22Rv1 (cell line): Measurements from ENCODE around the gene ODAD2.

ENCODE experiments used
- ZFX ChIP-seq: fragments of 450-650 bp; IDR thresholded peaks from 2 replicates; pipeline ENCODE4 v1.6.1; 2017; ENCODE audit warnings: antibody characterized with exemption, borderline replicate concordance
- TF ChIP-seq, protein P1 (sequence below): fragments of 450-650 bp; IDR thresholded peaks from 2 replicates; pipeline ENCODE4 v1.5.1; 2017; ENCODE audit warnings: mild to moderate bottlenecking

DNA sequence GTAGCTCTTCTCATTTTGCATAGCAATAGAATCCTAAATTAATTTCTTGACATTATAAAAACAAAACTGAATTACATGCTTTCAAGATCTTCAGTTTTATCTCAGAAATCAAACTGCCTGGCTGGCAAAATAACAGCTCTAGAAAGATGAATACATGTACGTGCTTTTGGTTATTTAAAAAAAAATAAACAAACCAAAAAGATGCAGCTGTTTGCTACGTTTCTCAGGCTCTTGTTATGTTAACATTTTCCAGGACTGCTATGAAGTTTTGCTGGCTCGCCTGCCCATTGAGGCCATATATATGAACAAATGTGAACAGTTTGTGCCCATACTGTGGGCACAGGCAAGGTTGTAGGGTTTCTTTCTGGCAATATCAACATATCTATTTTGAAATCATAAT is 86.6 kb downstream of the ODAD2 start:
- TF ChIP-seq, protein P1, sequence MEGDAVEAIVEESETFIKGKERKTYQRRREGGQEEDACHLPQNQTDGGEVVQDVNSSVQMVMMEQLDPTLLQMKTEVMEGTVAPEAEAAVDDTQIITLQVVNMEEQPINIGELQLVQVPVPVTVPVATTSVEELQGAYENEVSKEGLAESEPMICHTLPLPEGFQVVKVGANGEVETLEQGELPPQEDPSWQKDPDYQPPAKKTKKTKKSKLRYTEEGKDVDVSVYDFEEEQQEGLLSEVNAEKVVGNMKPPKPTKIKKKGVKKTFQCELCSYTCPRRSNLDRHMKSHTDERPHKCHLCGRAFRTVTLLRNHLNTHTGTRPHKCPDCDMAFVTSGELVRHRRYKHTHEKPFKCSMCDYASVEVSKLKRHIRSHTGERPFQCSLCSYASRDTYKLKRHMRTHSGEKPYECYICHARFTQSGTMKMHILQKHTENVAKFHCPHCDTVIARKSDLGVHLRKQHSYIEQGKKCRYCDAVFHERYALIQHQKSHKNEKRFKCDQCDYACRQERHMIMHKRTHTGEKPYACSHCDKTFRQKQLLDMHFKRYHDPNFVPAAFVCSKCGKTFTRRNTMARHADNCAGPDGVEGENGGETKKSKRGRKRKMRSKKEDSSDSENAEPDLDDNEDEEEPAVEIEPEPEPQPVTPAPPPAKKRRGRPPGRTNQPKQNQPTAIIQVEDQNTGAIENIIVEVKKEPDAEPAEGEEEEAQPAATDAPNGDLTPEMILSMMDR, result no peak
- TF ChIP-seq ZFX, result no peak
